SU-DHL-6 (cell line): ENCODE data around the gene SOX3.

Source experiments
- CTCF ChIP-seq: fragments of 200-600 bp; sonication (generic); IDR thresholded peaks from one replicate; pipeline ENCODE4 v1.5.1; 2017; ENCODE audit warnings: antibody characterized with exemption, mild to moderate bottlenecking, low read length, moderate library complexity; ENCODE audit not compliant: insufficient read depth, poor library complexity, severe bottlenecking
- EZH2phosphoT487 ChIP-seq: fragments of 200-600 bp; sonication (generic), shearing (Covaris generic); conservative IDR thresholded peaks from 2 replicates; pipeline ENCODE4 v1.6.1; 2018; ENCODE audit warnings: mild to moderate bottlenecking, antibody characterized with exemption, low read length, moderate library complexity, mixed read lengths

- TF ChIP-seq CTCF: no peak
- no peak for TF ChIP-seq EZH2phosphoT487
These were observed 9.1 kb downstream of the SOX3 start for GRCh38 chrX:140495739-140496138.
